ENCODE data around the gene MARS2. TPM values are rescaled to one million over a fixed set of nuclear protein-coding genes. Genes with fewer than 3 reads are reported as not detected.
"Not testable (repeated sequence)": the region's sequence is repeated elsewhere in the genome, so short reads cannot be mapped to it uniquely, and the experiment has no call there.

Gene MARS2
- polyA plus RNA-seq, 1 experiment, result 2.3 TPM

DNA sequence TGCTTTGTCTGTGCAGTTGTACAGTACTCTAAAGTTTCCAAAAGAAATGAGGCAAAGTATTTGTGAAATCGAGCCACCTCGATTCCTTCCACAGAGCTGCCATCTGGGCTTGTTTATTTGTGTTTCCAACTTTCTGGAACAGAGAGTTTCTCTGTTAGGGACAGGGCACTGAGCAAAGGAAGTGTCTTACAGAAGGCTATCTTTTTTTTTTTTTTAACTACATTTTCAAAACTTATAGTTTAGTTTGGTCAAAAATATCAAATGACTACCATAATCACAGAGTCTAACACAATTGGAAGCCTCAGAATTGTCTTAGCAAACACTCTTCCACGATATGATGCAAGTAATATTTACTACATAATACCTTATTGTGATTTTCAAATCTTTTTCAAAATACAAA lies 30.6 kb upstream of the MARS2 start:
- no peak for DNase-seq (ENCODE audit: low read depth)
- no peaks in the 10 kb centered on the region for H3K36me3 ChIP-seq (ENCODE audit: control insufficient read depth, insufficient read depth, low read length)
- CTCF ChIA-PET, result no interaction called here
- TF ChIP-seq, protein P1, sequence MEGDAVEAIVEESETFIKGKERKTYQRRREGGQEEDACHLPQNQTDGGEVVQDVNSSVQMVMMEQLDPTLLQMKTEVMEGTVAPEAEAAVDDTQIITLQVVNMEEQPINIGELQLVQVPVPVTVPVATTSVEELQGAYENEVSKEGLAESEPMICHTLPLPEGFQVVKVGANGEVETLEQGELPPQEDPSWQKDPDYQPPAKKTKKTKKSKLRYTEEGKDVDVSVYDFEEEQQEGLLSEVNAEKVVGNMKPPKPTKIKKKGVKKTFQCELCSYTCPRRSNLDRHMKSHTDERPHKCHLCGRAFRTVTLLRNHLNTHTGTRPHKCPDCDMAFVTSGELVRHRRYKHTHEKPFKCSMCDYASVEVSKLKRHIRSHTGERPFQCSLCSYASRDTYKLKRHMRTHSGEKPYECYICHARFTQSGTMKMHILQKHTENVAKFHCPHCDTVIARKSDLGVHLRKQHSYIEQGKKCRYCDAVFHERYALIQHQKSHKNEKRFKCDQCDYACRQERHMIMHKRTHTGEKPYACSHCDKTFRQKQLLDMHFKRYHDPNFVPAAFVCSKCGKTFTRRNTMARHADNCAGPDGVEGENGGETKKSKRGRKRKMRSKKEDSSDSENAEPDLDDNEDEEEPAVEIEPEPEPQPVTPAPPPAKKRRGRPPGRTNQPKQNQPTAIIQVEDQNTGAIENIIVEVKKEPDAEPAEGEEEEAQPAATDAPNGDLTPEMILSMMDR (IDR thresholded peaks at IDR 0.05; ENCODE audit: insufficient read depth, low read depth, low read length), result no peak
- H3K4me3 ChIP-seq (ENCODE audit: low read depth, low read length), result no peak overlapping the region
- POLR2A ChIA-PET, result no interaction called here
- H3K27me3 ChIP-seq (ENCODE audit: control insufficient read depth, insufficient read depth, low read length), result no peaks in the 10 kb centered on the region

DNA sequence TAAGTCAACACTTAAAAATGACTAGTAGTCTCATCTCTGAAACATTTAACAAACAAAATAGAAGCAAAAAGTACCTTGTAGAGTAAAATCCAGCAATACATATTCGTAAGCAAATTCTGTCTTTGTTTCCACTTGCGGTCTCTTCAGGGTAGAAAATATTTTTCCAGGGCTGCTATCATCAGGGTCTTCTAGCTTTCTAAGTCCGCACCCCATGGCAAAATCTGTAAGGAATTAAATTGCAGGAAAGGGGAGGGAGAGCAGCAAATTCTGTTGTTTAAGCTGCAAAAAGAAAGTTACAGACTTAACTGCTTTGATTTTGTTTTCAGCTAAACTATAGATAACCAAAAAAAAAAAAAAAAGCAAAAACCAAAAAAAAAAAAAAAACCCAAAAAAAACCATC lies 29.9 kb upstream of the MARS2 start, which contains the start of gene RFTN2:
RFTN2 (minus strand) TSS at position 342 of the 400 bp plus-strand sequence; CDS start at position 213, 129 bp downstream.
- no peak for DNase-seq (ENCODE audit: low read depth)

DNA sequence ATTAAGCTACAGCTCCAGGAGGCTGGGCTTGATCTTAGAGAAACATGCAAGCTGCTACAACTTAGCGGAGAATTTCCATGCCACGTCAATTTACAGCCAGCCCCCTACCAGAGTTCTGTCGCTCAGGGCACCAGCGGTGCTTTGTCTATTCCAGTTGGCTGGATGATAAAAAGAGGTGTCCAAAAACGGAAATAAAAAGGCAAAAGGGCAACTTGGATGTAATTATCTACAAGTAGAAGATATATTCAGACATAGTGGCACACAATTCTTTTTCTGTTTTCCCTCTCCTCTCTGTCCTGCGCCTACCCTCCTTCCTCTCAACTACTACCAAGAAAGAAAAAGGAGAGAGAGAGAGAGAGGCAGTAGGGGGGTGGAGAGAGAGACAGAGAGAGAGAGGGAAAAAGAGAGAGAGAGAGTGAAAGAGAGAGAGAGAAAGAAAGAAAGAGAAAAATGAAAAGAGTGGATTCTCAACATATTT lies 29.4 kb upstream of the MARS2 start:
- TF ChIP-seq, protein P1 (IDR thresholded peaks at IDR 0.05; ENCODE audit: insufficient read depth, low read depth, low read length), result no peak
- CTCF ChIA-PET, result interaction anchor here (1.2 kb wide), 1 partner anchor 17 kb away, joined by 3 read pairs; no protein-coding TSS in a partner anchor

More for the DNA sequence above, 29.9 kb upstream of the MARS2 start, which contains the start of gene RFTN2:
- no peaks in the 10 kb centered on the region for H3K27me3 ChIP-seq (ENCODE audit: control insufficient read depth, insufficient read depth, low read length)
- POLR2A ChIA-PET, result interaction anchor here (0.6 kb wide), 1 partner anchor 35 kb away, joined by 3 read pairs; no protein-coding TSS in a partner anchor
- no peaks in the 10 kb centered on the region for H3K36me3 ChIP-seq (ENCODE audit: control insufficient read depth, insufficient read depth, low read length)
- CTCF ChIA-PET, result no interaction called here
- H3K4me3 ChIP-seq (ENCODE audit: low read depth, low read length), result peak within 1 kb of the TSS; percentile 38
- TF ChIP-seq, protein P1 (IDR thresholded peaks at IDR 0.05; ENCODE audit: insufficient read depth, low read depth, low read length), result no peak

DNA sequence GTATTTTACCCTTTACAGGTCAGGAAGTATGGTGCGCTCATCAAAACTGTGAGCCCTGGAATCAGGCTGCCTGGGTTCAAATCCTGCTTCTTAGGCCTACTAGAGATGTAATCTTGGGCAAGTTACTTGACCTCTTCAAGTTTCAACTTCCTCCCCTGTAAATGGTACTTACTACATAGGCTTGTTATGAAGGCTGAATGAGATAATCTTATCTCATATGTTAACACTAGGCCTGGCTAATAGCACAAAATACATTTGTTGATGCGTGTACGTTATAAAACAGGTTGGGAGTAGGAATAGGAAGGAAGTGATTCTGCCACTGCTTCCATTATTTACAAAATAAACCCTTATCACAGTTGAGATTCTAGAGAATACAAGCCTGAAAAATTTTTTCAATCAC lies 28.1 kb upstream of the MARS2 start:
- Histone ChIP-seq H3K4me3 (ENCODE audit: low read depth, low read length) (no peak overlapping the region), H3K27me3 (ENCODE audit: control insufficient read depth, insufficient read depth, low read length) (no peaks in the 10 kb centered on the region), H3K36me3 (ENCODE audit: control insufficient read depth, insufficient read depth, low read length) (no peaks in the 10 kb centered on the region)
- TF ChIP-seq, protein P1 (IDR thresholded peaks at IDR 0.05; ENCODE audit: insufficient read depth, low read depth, low read length), result no peak
- no peak for DNase-seq (ENCODE audit: low read depth)
- CTCF ChIA-PET, result no interaction called here
- POLR2A ChIA-PET, result no interaction called here

More for the DNA sequence above, 29.4 kb upstream of the MARS2 start:
- POLR2A ChIA-PET, result interaction anchor here (0.6 kb wide), 1 partner anchor 35 kb away, joined by 3 read pairs; no protein-coding TSS in a partner anchor
- peak overlapping the region; percentile 37 for H3K4me3 ChIP-seq (ENCODE audit: low read depth, low read length)
- H3K27me3 ChIP-seq (ENCODE audit: control insufficient read depth, insufficient read depth, low read length), result no peaks in the 10 kb centered on the region
- no peaks in the 10 kb centered on the region for H3K36me3 ChIP-seq (ENCODE audit: control insufficient read depth, insufficient read depth, low read length)
- no peak for DNase-seq (ENCODE audit: low read depth)

- Histone ChIP-seq H3K4me3 (ENCODE audit: low read depth, low read length) (no peak overlapping the region), H3K27me3 (ENCODE audit: control insufficient read depth, insufficient read depth, low read length) (no peaks in the 10 kb centered on the region), H3K36me3 (ENCODE audit: control insufficient read depth, insufficient read depth, low read length) (no peaks in the 10 kb centered on the region)
- DNase-seq (ENCODE audit: low read depth), result no peak
- ChIA-PET CTCF (no interaction called here), POLR2A (no interaction called here)
- TF ChIP-seq, protein P1 (IDR thresholded peaks at IDR 0.05; ENCODE audit: insufficient read depth, low read depth, low read length), result no peak
Observed at GRCh38 chr2:197677483-197677882, 27.7 kb upstream of the MARS2 start.

DNA sequence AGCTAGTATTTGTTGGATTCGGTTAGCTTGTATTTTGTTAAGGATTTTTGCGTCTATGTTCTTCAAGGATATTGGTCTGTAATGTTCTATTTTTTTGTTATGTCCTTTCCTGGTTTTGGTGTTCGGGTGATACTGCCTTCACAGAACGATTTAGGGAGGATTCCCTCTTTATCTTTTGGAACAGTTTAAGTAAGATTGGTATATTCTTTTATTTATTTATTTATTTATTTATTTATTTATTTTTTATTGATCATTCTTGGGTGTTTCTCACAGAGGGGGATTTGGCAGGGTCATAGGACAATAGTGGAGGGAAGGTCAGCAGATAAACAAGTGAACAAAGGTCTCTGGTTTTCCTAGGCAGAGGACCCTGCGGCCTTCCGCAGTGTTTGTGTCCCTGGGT lies 10.0 kb upstream of the MARS2 start:
- POLR2A ChIA-PET; CTCF ChIA-PET; DNase-seq (ENCODE audit: low read depth); H3K36me3 ChIP-seq (ENCODE audit: control insufficient read depth, insufficient read depth, low read length); H3K27me3 ChIP-seq (ENCODE audit: control insufficient read depth, insufficient read depth, low read length); H3K4me3 ChIP-seq (ENCODE audit: low read depth, low read length): not testable (repeated sequence)

DNA sequence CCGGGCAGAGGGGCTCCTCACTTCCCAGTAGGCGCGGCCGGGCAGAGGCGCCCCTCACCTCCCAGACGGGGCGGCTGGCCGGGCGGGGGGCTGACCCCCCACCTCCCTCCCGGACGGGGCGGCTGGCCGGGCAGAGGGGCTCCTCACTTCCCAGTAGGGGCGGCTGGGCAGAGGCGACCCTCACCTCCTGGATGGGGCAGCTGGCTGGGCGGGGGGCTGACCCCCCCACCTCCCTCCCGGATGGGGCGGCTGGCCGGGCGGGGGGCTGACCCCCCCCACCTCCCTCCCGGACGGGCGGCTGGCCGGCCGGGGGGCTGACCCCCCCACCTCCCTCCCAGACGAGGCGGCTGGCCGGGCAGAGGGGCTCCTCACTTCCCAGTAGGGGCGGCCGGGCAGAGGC lies 9.2 kb upstream of the MARS2 start:
- POLR2A ChIA-PET; H3K27me3 ChIP-seq (ENCODE audit: control insufficient read depth, insufficient read depth, low read length); H3K4me3 ChIP-seq (ENCODE audit: low read depth, low read length); CTCF ChIA-PET; H3K36me3 ChIP-seq (ENCODE audit: control insufficient read depth, insufficient read depth, low read length); DNase-seq (ENCODE audit: low read depth): not testable (repeated sequence)

GRCh38 chr2:197696571-197696970 lies 8.6 kb upstream of the MARS2 start:
- H3K36me3 ChIP-seq (ENCODE audit: control insufficient read depth, insufficient read depth, low read length); CTCF ChIA-PET; H3K27me3 ChIP-seq (ENCODE audit: control insufficient read depth, insufficient read depth, low read length); DNase-seq (ENCODE audit: low read depth); POLR2A ChIA-PET; H3K4me3 ChIP-seq (ENCODE audit: low read depth, low read length): not testable (repeated sequence)
